Fibroblast of upper back skin (primary cell): ENCODE results near the gene SF3A2.
A peak's percentile ranks its signal among the peaks of the same experiment; 100 is the strongest.

ENCODE experiments used
- DNase-seq: peaks from one replicate; pipeline ENCODE4 v3.0.0-alpha.2; 2013

Gene SF3A2

GRCh38 chr19:2227415-2228156 lies 9.0 kb upstream of the SF3A2 start:
- no peak for DNase-seq

- DNase-seq: no peak
These were observed 8.2 kb upstream of the SF3A2 start for GRCh38 chr19:2228157-2229030.

GRCh38 chr19:2229103-2230032 lies 7.3 kb upstream of the SF3A2 start:
- no peak for DNase-seq

- no peak for DNase-seq
These were observed 6.5 kb upstream of the SF3A2 start for GRCh38 chr19:2230033-2230531.

DNA sequence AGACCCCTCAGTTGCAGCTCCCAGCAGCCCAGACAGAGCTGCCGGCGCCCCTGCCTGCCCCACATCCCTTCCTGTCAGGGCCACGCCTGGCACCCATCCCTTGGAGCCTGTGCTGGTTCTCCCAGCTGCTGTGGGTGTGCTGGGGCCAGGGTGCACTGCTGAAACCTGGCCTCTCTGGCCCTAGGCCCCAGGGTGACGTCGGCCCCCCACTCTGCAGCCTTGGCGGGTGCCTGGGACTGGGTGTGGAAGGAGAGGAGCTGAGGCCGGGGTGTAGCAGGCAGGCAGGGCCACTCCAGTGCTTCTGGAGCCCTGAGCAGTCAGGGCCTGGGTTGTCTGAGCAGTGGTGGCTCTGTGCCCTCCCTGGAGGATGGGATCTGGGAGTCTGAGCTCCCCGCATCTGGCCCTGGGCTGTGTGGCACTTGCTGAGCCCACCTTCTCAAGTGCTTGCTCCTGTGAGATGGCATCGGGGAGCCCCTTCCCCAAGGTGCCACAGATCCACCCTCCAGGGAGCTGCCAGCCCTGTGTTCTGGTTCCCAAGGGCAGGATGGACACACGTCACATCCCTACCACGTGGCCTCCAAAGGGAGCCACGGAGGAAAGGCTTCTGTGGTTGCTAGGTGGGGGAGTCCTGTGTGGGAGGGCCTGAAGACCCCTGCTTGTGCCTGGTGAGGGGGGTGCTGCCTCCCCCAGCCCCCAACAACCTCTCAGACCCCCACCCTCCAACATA lies 5.7 kb upstream of the SF3A2 start:
- DNase-seq: no peak

DNA sequence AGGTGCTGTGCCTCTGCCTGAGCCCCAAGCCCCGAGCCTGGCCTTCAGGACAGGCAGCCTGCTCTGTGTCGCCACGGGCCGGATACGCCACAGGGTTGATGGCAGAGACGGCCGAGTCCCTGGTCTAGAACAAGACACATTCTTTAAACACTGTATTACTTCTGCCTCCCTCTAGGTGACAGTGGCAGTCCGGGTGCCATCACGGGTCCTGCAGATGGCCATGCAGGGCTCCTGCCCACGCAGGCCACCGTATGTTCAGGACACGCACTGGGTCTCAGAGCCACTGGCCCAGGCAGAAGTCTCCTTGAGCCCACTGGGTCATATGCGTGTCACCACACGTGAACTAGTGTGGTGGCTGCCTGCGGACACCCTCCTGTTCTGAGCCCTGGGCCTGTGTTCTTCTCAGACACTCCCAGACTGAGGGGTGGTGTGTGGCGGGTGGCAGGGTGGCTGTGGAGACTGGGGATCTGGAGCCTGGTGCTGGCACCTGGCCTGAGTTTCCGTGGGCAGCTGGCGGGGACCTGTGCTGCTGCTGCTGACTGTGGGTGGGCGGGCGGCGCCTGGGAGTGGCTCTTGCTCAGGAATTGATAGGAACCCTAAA lies 4.9 kb upstream of the SF3A2 start:
- no peak for DNase-seq

GRCh38 chr19:2232286-2233151 lies 4.1 kb upstream of the SF3A2 start:
- DNase-seq: no peak

DNA sequence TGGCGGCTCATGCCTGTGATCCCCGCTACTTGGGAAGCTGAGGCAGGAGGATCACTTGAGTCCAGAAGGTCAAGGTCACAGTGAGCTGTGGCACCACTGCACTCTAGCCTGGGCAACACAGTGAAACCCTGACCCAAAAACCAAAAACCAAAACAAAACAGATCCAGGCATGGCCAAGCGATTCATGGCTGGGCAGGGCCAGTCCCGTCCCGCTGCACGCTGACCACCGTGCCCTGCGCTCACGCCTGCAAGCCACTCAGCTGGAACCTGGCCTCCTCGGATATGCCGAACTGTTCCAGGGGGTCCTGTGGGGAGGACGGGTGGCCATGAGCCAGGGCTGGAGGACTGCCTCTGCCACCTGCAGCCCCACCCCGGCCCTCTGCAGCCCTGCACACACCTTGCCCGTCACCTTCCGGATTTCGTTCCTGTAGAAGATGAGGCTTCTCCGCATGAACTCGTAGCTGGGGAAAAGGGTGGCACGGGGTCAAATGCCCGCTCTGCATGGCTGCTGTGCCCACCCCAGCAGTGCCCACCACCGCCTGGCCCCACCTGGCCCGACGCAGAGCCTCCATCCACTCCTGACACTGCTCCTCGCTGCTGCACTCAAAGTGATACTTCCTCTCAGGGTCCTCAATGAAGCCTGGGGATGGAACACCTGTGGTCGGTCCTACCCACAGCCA lies 2.9 kb upstream of the SF3A2 start:
- no peak for DNase-seq

DNA sequence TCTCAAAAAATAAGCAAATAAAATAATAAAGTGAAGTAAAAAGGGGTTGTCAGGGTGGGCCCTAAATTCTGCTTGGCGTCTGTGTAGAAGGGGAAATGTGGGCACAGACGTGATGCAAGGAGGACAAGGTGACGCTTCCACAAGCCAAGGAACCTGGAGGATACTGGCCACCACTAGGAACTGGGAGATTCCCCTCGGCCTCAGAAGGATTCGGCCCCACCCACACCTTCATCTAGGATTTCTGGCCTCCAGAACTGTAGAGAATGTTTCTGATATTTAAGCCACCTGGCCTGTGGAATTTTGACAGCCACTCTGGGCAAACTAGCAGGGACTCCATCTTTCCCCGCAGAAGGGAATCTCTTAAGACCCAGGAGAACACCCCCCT lies 1.6 kb upstream of the SF3A2 start:
- no peak for DNase-seq

DNA sequence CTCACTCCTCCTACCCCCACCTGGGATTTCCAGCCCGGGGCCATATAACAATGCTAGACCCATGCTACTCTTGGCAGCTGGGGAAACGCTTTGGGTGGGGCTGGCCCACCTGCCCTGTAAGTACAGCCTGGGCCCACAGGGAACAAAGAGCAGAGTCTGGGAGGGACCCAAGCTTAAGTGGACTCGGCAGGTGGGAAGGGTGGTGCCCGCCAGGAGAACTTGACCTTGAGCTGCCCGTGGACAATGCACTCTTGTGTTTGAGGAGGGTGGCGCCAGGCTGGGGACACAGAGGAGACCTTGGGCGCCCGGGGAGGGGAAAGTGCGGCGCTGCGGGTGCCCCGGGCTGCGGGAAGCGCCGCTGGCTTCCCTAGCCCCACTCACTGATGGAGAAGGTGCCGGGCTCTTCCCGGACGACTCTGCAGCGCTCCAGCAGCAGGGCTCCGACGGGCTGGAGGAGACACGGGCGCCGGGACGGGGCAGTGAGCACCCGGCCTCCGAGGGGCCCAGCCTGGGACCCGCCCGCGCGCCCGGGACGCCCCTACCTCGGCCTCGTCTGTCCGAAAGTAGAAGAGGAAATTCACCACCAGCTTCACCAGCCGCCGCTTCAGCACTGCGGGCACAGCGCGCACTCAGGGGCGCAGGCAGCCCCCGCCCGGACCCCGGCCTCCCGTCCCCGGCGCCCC lies 1.1 kb upstream of the SF3A2 start:
- no peak for DNase-seq

GRCh38 chr19:2236064-2236313 lies 635 bp upstream of the SF3A2 start:
- no peak for DNase-seq

- DNase-seq: no peak
These were observed 636 bp downstream of the SF3A2 start for GRCh38 chr19:2237051-2237868.

DNA sequence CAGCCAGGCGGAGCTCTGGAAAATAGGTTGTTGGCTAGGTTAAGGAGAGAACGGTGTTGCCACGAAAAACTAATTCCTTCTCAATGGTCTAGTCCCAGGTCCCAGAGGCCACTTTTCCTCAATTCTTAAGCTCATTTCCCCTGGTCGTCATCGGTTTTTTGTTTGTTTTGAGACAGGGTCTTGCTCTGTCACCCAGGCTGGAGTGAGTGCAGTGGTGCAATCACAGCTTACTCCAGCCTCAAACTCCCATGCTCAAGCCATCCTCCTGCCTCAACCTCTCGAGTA lies 1.2 kb downstream of the SF3A2 start:
- no peak for DNase-seq

DNA sequence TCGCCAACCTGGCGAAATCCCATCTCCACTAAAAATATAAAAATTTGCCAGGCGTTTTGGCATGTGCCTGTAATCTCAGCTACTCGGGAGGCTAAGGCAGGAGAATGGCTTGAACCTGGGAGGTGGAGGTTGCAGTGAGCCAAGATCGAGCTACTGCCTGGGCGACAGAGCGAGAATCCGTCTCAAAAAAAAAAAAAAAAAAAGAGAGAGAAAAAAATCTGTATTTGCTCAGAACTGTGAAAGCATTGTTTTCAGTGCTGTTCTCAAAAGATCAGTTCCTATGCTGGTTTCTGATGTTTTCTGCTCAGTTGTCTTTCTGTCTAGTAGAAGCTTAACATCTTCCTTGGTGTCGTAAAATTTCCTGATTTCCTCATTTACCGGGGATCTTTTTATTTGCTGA lies 2.5 kb downstream of the SF3A2 start:
- no peak for DNase-seq

DNA sequence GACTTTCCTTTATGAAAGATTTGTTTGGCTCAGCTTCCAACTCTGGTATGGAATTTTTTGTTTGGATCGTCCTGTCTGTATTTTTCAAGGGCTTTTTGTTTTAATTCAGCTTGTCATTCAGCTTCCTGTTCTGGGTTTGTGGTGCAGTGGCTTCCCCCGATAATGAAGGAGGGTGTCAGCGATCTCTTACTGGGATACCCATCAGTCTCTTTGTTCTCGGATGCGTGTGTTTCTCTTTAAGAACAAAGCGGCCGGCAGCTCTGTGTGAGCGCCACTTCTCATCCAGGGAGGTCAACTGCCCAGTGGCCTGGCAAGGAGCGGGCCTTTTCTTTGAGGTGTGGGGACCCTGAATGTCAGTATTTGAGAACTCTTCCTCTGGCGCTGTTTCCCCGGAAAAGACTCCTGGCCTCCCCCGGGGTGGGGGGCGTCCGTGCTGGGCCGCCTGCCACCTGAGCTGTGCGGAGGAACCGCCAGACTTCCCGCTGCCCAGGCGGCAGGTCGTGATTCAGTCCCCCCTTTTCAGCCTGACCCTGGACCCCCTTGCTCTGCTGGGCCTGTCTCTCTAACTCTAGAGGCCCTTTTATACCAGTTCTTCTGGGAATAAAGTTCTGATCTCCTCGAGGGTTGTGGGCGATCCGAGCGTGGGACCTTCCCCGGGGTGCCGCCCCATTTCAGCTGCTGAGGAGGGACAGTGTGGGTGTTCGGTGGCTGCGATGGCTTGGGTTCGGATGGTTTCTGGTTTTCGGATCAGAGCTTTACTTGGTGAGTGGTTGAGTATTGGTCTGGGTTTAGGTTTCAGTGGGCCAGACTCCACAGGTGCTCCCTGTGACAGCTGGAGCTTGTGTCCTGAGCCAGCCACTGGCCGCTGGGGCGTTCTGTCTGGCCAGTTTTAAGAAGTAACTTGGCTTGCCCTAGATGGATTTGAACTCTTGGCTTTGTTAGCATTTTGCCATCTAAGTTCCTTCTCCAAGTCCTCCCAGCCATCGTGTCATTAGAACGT lies 3.4 kb downstream of the SF3A2 start:
- peak; percentile 30 for DNase-seq

GRCh38 chr19:2240881-2241760 lies 4.5 kb downstream of the SF3A2 start:
- DNase-seq: no peak

DNA sequence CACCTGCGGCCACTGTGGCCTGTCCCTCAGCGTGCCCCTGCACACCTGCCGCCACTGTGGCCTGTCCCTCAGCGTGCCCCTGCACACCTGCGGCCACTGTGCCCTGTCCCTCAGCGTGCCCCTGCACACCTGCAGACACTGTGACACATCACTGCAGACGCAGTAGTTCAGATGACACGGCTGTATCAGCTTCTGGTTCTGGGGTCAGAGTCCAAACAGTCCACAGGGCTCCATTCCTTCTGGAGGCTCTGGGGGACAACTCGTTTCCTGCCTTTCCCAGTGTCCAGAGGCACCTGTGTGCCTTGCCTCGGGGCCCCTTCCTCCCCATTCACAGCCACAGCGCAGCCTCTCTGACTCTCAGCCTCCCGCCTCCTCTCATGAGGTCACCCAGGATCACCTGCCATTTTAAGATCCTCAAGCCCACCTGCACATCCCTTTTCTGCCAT lies 5.5 kb downstream of the SF3A2 start:
- no peak for DNase-seq
